ENCODE measurements around the gene APOL6.

DNA sequence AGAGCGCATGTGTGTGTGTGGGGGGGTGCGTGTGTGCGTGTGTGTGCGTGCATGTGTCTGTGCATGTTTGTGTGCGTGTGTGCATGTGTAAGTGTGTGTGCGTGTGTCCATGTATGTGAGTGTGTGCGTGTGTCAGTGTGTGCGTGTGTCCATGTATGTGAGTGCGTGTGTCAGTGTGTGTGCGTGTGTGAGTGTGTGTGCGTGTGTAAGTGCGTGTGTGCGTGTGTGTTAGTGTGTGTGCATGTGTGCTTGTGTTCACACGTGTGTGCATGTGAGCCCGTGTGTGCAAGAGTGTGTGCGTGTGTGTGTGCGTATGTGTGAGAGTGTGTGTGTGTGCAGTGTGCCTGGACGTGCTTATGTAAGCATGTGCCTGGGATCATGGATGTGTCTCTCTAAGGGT lies 14.7 kb upstream of the APOL6 start:
- TF ChIP-seq POLR2A (IDR thresholded peaks at IDR 0.05; ENCODE audit: low read length) (no peak), GATA1 (IDR thresholded peaks at IDR 0.05; ENCODE audit: low read depth, low read length) (no peak)
